SJCRH30 (cell line): ENCODE data around the gene TMEM126A. TPM values are rescaled to one million over a fixed set of nuclear protein-coding genes. Genes with fewer than 3 reads are reported as not detected.
A peak's percentile ranks its signal among the peaks of the same experiment; 100 is the strongest.
"Not testable (repeated sequence)": the region's sequence is repeated elsewhere in the genome, so short reads cannot be mapped to it uniquely, and the experiment has no call there.

Experiments
- DNase-seq, 2 experiments: peaks; one replicate each; pipeline ENCODE4 v3.0.0-alpha.2; 2015 to 2020
- H3K27ac ChIP-seq: fragments of 250-450 bp; sonication (Bioruptor Pico); 2 replicates; pipeline ENCODE4 v1.5.1; 2020; ENCODE audit warnings: mild to moderate bottlenecking, moderate library complexity
- H3K27me3 ChIP-seq: fragments of 250-450 bp; sonication (Bioruptor Pico); 2 replicates; pipeline ENCODE4 v1.5.1; 2020; ENCODE audit warnings: mild to moderate bottlenecking, moderate library complexity
- H3K36me3 ChIP-seq: fragments of 250-450 bp; sonication (Bioruptor Pico); 2 replicates; pipeline ENCODE4 v1.5.1; 2020; ENCODE audit warnings: mild to moderate bottlenecking, moderate library complexity
- H3K4me1 ChIP-seq: fragments of 250-450 bp; sonication (Bioruptor Pico); 2 replicates; pipeline ENCODE4 v1.5.1; 2020; ENCODE audit warnings: mild to moderate bottlenecking, moderate library complexity
- H3K4me3 ChIP-seq: fragments of 250-450 bp; sonication (Bioruptor Pico); 2 replicates; pipeline ENCODE4 v1.5.1; 2020; ENCODE audit warnings: mild to moderate bottlenecking, moderate library complexity
- H3K9me3 ChIP-seq: fragments of 250-450 bp; sonication (Bioruptor Pico); replicated peaks from 2 replicates; pipeline ENCODE4 v1.5.1; 2020; ENCODE audit warnings: mild to moderate bottlenecking, moderate library complexity
- total RNA-seq: library from RNA; depleted of rRNA; stranded (reverse); fragments of >200 nt; shearing (Covaris generic); gene quantifications from 2 replicates; pipeline ENCODE4 v1.2.3, GENCODE V29; 2014

TMEM126A gene
- total RNA-seq, 1 experiment from 2014 or later, result 71.9 TPM

GRCh38 chr11:85634747-85635146 is 13.0 kb upstream of the TMEM126A start:
- Histone ChIP-seq H3K27me3 (no peaks in the 10 kb centered on the region), H3K27ac (no peak overlapping the region), H3K9me3 (no peaks in the 10 kb centered on the region), H3K36me3 (peaks cover 32% of the 10 kb centered on the region), H3K4me1 (peaks cover 2% of the 10 kb centered on the region; the same call in 1 of the 2 replicates), H3K4me3 (no peak overlapping the region)
- DNase-seq, result no peak

GRCh38 chr11:85643191-85643614 is 4.6 kb upstream of the TMEM126A start:
- peak; percentile 63 to 80 for DNase-seq
- no peak overlapping the region; the same call in 1 of the 2 replicates for H3K27ac ChIP-seq
- peaks cover 8% of the 10 kb centered on the region for H3K4me1 ChIP-seq
- no peaks in the 10 kb centered on the region for H3K9me3 ChIP-seq
- H3K4me3 ChIP-seq, result peak overlapping the region; percentile 26
- H3K36me3 ChIP-seq, result peaks cover 2% of the 10 kb centered on the region; the same call in 1 of the 2 replicates
- no peaks in the 10 kb centered on the region for H3K27me3 ChIP-seq

GRCh38 chr11:85647078-85647477 is 689 bp upstream of the TMEM126A start:
- Histone ChIP-seq H3K27me3 (no peaks in the 10 kb centered on the region), H3K36me3 (peaks cover 8% of the 10 kb centered on the region; the same call in 1 of the 2 replicates), H3K9me3 (no peaks in the 10 kb centered on the region), H3K27ac (no peak overlapping the region; the same call in 1 of the 2 replicates), H3K4me3 (peak overlapping the region; percentile 62), H3K4me1 (peaks cover 8% of the 10 kb centered on the region)
- DNase-seq, result no peak

GRCh38 chr11:85651118-85651517 is 3.4 kb downstream of the TMEM126A start:
- Histone ChIP-seq H3K36me3 (peaks cover 35% of the 10 kb centered on the region), H3K4me3 (no peak overlapping the region), H3K27me3 (no peaks in the 10 kb centered on the region), H3K4me1 (no peaks in the 10 kb centered on the region; the same call in none of the 2 replicates), H3K27ac (no peak overlapping the region), H3K9me3 (no peaks in the 10 kb centered on the region)
- DNase-seq, result no peak

GRCh38 chr11:85652786-85653447 is 5.2 kb downstream of the TMEM126A start:
- no peaks in the 10 kb centered on the region for H3K27me3 ChIP-seq
- no peak overlapping the region for H3K27ac ChIP-seq
- no peaks in the 10 kb centered on the region; the same call in 1 of the 2 replicates for H3K4me1 ChIP-seq
- peaks cover 53% of the 10 kb centered on the region for H3K36me3 ChIP-seq
- no peak overlapping the region for H3K4me3 ChIP-seq
- H3K9me3 ChIP-seq, result no peaks in the 10 kb centered on the region
- DNase-seq, result no peak

- H3K4me3 ChIP-seq, H3K4me1 ChIP-seq, H3K9me3 ChIP-seq, H3K27me3 ChIP-seq, DNase-seq, H3K27ac ChIP-seq: not testable (repeated sequence)
- peaks cover 67% of the 10 kb centered on the region for H3K36me3 ChIP-seq
Measured at GRCh38 chr11:85654343-85654742, 6.6 kb downstream of the TMEM126A start.

- Histone ChIP-seq H3K27ac (no peak overlapping the region), H3K36me3 (peaks cover 85% of the 10 kb centered on the region), H3K4me1 (peaks cover 22% of the 10 kb centered on the region), H3K4me3 (no peak overlapping the region), H3K27me3 (no peaks in the 10 kb centered on the region), H3K9me3 (no peaks in the 10 kb centered on the region)
- DNase-seq, result no peak
Measured at GRCh38 chr11:85656777-85657176, 9.0 kb downstream of the TMEM126A start.

- H3K36me3 ChIP-seq, result peaks cover 90% of the 10 kb centered on the region
- H3K27me3 ChIP-seq, result no peaks in the 10 kb centered on the region
- no peak overlapping the region for H3K27ac ChIP-seq
- no peak for DNase-seq
- no peaks in the 10 kb centered on the region for H3K9me3 ChIP-seq
- peaks cover 22% of the 10 kb centered on the region for H3K4me1 ChIP-seq
- no peak overlapping the region for H3K4me3 ChIP-seq
Measured at GRCh38 chr11:85658180-85658579, 10.4 kb downstream of the TMEM126A start.

- peak overlapping the region; percentile 90 for H3K4me3 ChIP-seq
- no peaks in the 10 kb centered on the region for H3K9me3 ChIP-seq
- peaks cover 64% of the 10 kb centered on the region for H3K36me3 ChIP-seq
- H3K4me1 ChIP-seq, result peaks cover 22% of the 10 kb centered on the region
- no peaks in the 10 kb centered on the region for H3K27me3 ChIP-seq
- peak overlapping the region; percentile 46 for H3K27ac ChIP-seq
- DNase-seq, result peak in 1 of 2 experiments; percentile 48
Measured at GRCh38 chr11:85661972-85662664, 14.4 kb downstream of the TMEM126A start.

GRCh38 chr11:85663080-85663752 is 15.4 kb downstream of the TMEM126A start:
- peak in 1 of 2 experiments; percentile 46 for DNase-seq
- no peaks in the 10 kb centered on the region for H3K27me3 ChIP-seq
- H3K9me3 ChIP-seq, result no peaks in the 10 kb centered on the region
- peaks cover 22% of the 10 kb centered on the region for H3K4me1 ChIP-seq
- H3K27ac ChIP-seq, result peak overlapping the region; percentile 97
- H3K4me3 ChIP-seq, result peak overlapping the region; percentile 90
- peaks cover 53% of the 10 kb centered on the region for H3K36me3 ChIP-seq

GRCh38 chr11:85663753-85664614 is 16.2 kb downstream of the TMEM126A start:
- DNase-seq, result peak; percentile 79 to 83
- Histone ChIP-seq H3K27me3 (no peaks in the 10 kb centered on the region), H3K27ac (peak overlapping the region; percentile 97), H3K4me1 (peaks cover 22% of the 10 kb centered on the region), H3K36me3 (peaks cover 45% of the 10 kb centered on the region), H3K9me3 (no peaks in the 10 kb centered on the region), H3K4me3 (peak overlapping the region; percentile 90)

- Histone ChIP-seq H3K9me3 (no peaks in the 10 kb centered on the region), H3K27ac (peak within 1 kb of the TSS; percentile 97), H3K4me3 (peak within 1 kb of the TSS; percentile 90), H3K27me3 (no peaks in the 10 kb centered on the region), H3K36me3 (peaks cover 36% of the 10 kb centered on the region), H3K4me1 (peaks cover 18% of the 10 kb centered on the region)
- DNase-seq, result peak; percentile 98 to 99
Measured at GRCh38 chr11:85664615-85665481, 17.1 kb downstream of the TMEM126A start, which contains the start of gene CREBZF. CREBZF (minus strand) TSS chr11:85665129; CDS start chr11:85664875, 254 bp downstream.

GRCh38 chr11:85665733-85666132 is 18.0 kb downstream of the TMEM126A start:
- peak overlapping the region; percentile 90 for H3K4me3 ChIP-seq
- peaks cover 9% of the 10 kb centered on the region for H3K4me1 ChIP-seq
- DNase-seq, result no peak
- H3K36me3 ChIP-seq, result peaks cover 27% of the 10 kb centered on the region
- peak overlapping the region; percentile 97 for H3K27ac ChIP-seq
- no peaks in the 10 kb centered on the region for H3K27me3 ChIP-seq
- H3K9me3 ChIP-seq, result no peaks in the 10 kb centered on the region
